IMR-90 (cell line): ENCODE data around the gene SCARF2.
"Not testable (repeated sequence)": the region's sequence is repeated elsewhere in the genome, so short reads cannot be mapped to it uniquely, and the experiment has no call there.

Experiments used
- BHLHE40 ChIP-seq: fragments of 150-350 bp; IDR thresholded peaks from 2 replicates; pipeline ENCODE4 v1.6.1; 2016; ENCODE audit warnings: mild to moderate bottlenecking, low read depth, low read length
- ELK1 ChIP-seq: fragments of 150-350 bp; IDR thresholded peaks from 2 replicates; pipeline ENCODE4 v1.6.1; 2016; ENCODE audit warnings: low read depth, mild to moderate bottlenecking, low read length, moderate library complexity, borderline replicate concordance
- POLR2A ChIP-seq: IDR thresholded peaks from 2 replicates; pipeline ENCODE4 v1.6.1; 2012; ENCODE audit warnings: mild to moderate bottlenecking, low read depth, low read length
- RAD21 ChIP-seq: IDR thresholded peaks from 2 replicates; pipeline ENCODE4 v1.6.1; 2012; ENCODE audit warnings: low read length, improper control_type of control experiment
- RFX5 ChIP-seq: IDR thresholded peaks from 2 replicates; pipeline ENCODE4 v1.8.0; 2012; ENCODE audit warnings: low read depth, mild to moderate bottlenecking, low read length, moderate library complexity

GRCh38 chr22:20415241-20415640, 22.4 kb downstream of the SCARF2 start:
- not testable (repeated sequence) for TF ChIP-seq ELK1, BHLHE40, POLR2A, RFX5, RAD21
